ENCODE results near the gene GGT5.

- TF ChIP-seq POLR2A (IDR thresholded peaks at IDR 0.05; ENCODE audit: low read depth, low read length) (no peak), POLR2AphosphoS5 (IDR thresholded peaks at IDR 0.05; ENCODE audit: low read depth, low read length) (no peak), TAF1 (IDR thresholded peaks at IDR 0.05; ENCODE audit: low read depth, low read length) (no peak), PAX5 (IDR thresholded peaks at IDR 0.05; ENCODE audit: insufficient read depth, low read length, severe bottlenecking) (no peak), POU2F2 (IDR thresholded peaks at IDR 0.05; ENCODE audit: low read depth, low read length) (no peak)
Observed at GRCh38 chr22:24180316-24181087, 64.4 kb downstream of the GGT5 start.

Measured in GM12891 (cell line).